DND-41 (cell line): ENCODE data around the gene TSPAN12.

ENCODE experiments used
- ATAC-seq: fragments of 200-7000 bp; cut with Tn5 transposase; 3 replicates; pipeline ENCODE4 v1.9.1; 2021; ENCODE audit warnings: low read depth; ENCODE audit not compliant: insufficient read depth
- DNase-seq: peaks from one replicate; pipeline ENCODE4 v3.0.0-alpha.2; 2020
- H2AFZ ChIP-seq: 2 replicates; pipeline ENCODE4 v1.6.0; 2012; ENCODE audit warnings: low read depth, low read length
- H3K27ac ChIP-seq: 2 replicates; pipeline ENCODE4 v1.5.1; 2012; ENCODE audit warnings: low read length, inconsistent platforms
- H3K27me3 ChIP-seq: fragments of 200-600 bp; sonication (generic); 2 replicates; pipeline ENCODE4 v1.6.0; 2012; ENCODE audit warnings: low read length, mild to moderate bottlenecking, inconsistent platforms; ENCODE audit not compliant: insufficient read depth, poor library complexity
- H3K36me3 ChIP-seq: 2 replicates; pipeline ENCODE4 v1.5.1; 2012; ENCODE audit warnings: low read length, inconsistent platforms; ENCODE audit not compliant: insufficient read depth
- H3K4me1 ChIP-seq: 2 replicates; pipeline ENCODE4 v1.5.1; 2012; ENCODE audit warnings: mild to moderate bottlenecking, low read length; ENCODE audit not compliant: insufficient read depth
- H3K4me2 ChIP-seq: 2 replicates; pipeline ENCODE4 v1.6.0; 2012; ENCODE audit warnings: mild to moderate bottlenecking, moderate library complexity, low read length, inconsistent platforms; ENCODE audit not compliant: insufficient read depth
- H3K4me3 ChIP-seq, 2 experiments: fragments of 200-600 bp in 1 of 2; shearing (Covaris generic) in 1 of 2; 2 replicates each; pipeline ENCODE4 v1.5.1; 2012 to 2016; ENCODE audit warnings: inconsistent platforms in 2 of 2, low read length in 2 of 2, mild to moderate bottlenecking in 2 of 2, low read depth in 1 of 2, moderate library complexity in 1 of 2
- H3K79me2 ChIP-seq: 2 replicates; pipeline ENCODE4 v1.6.0; 2012; ENCODE audit warnings: low read length, inconsistent platforms; ENCODE audit not compliant: insufficient read depth
- H3K9ac ChIP-seq: 2 replicates; pipeline ENCODE4 v1.6.0; 2012; ENCODE audit warnings: low read depth, mild to moderate bottlenecking, inconsistent platforms, low read length, moderate library complexity
- H3K9me3 ChIP-seq: 2 replicates; pipeline ENCODE4 v1.5.1; 2012; ENCODE audit warnings: low read length, moderate library complexity, mild to moderate bottlenecking, inconsistent platforms; ENCODE audit not compliant: insufficient read depth, severe bottlenecking
- H4K20me1 ChIP-seq: 2 replicates; pipeline ENCODE4 v1.6.0; 2012; ENCODE audit warnings: low read length; ENCODE audit not compliant: insufficient read depth
- CTCF ChIP-seq: IDR thresholded peaks from 2 replicates; pipeline ENCODE4 v1.5.1; 2012; ENCODE audit warnings: borderline replicate concordance, low read length, moderate library complexity, mild to moderate bottlenecking; ENCODE audit not compliant: poor library complexity, severe bottlenecking; ENCODE audit errors: extremely low read depth
- EZH2 ChIP-seq: IDR thresholded peaks from 3 replicates; pipeline ENCODE4 v1.6.1; 2012; ENCODE audit warnings: borderline replicate concordance, low read depth, mild to moderate bottlenecking, moderate library complexity, low read length, inconsistent platforms; ENCODE audit not compliant: severe bottlenecking

TSPAN12 gene

DNA sequence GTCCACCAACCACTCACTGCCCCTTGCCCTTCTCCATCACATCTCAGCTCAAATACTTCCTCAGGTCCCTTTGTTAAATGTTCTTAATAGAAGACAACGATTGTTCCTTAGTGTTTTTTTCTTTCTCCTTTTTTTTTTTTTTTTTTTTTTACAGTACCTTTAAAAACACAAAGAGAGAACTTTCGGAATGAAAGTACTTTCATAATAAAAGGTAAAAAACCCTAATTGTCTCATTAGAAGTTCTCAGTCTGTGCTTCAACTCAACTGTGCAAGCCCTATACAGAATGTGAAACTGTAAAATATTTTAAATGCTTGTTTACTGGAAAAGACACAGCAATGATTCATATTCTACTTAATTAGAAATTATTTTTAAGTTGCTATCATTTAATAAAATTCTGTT is 29.4 kb downstream of the TSPAN12 start:
- Histone ChIP-seq H3K27ac (no peak overlapping the region), H3K27me3 (no peaks in the 10 kb centered on the region), H3K36me3 (no peaks in the 10 kb centered on the region), H3K4me1 (no peaks in the 10 kb centered on the region), H2AFZ (no peak overlapping the region), H3K4me3 (no peak overlapping the region), H3K9ac (no peak overlapping the region), H4K20me1 (no peaks in the 10 kb centered on the region), H3K9me3 (no peaks in the 10 kb centered on the region), H3K4me2 (no peak overlapping the region), H3K79me2 (no peaks in the 10 kb centered on the region)
- TF ChIP-seq CTCF: no peak
- no peak for TF ChIP-seq EZH2
- no peak for DNase-seq
- ATAC-seq: no peak

GRCh38 chr7:120827371-120828118 is 30.4 kb downstream of the TSPAN12 start:
- Histone ChIP-seq H3K27ac (no peak overlapping the region), H4K20me1 (no peaks in the 10 kb centered on the region), H3K9me3 (no peaks in the 10 kb centered on the region), H3K36me3 (no peaks in the 10 kb centered on the region), H3K4me1 (no peaks in the 10 kb centered on the region), H3K79me2 (no peaks in the 10 kb centered on the region), H3K9ac (no peak overlapping the region), H3K27me3 (no peaks in the 10 kb centered on the region), H2AFZ (no peak overlapping the region), H3K4me3 (no peak overlapping the region), H3K4me2 (no peak overlapping the region)
- ATAC-seq: no peak
- no peak for DNase-seq
- TF ChIP-seq EZH2 (no peak), CTCF (no peak)

GRCh38 chr7:120825576-120825975 is 32.4 kb downstream of the TSPAN12 start:
- TF ChIP-seq CTCF (no peak), EZH2 (no peak)
- Histone ChIP-seq H3K4me2 (no peak overlapping the region), H3K27me3 (peaks cover under 1% of the 10 kb centered on the region), H3K9me3 (no peaks in the 10 kb centered on the region), H3K4me1 (no peaks in the 10 kb centered on the region), H3K27ac (no peak overlapping the region), H3K79me2 (no peaks in the 10 kb centered on the region), H3K4me3 (no peak overlapping the region), H3K9ac (no peak overlapping the region), H4K20me1 (no peaks in the 10 kb centered on the region), H2AFZ (no peak overlapping the region), H3K36me3 (no peaks in the 10 kb centered on the region)
- DNase-seq (no peak), ATAC-seq (no peak)

- Histone ChIP-seq H4K20me1 (no peaks in the 10 kb centered on the region), H3K27ac (no peak overlapping the region), H3K79me2 (no peaks in the 10 kb centered on the region), H3K4me2 (no peak overlapping the region), H3K4me1 (no peaks in the 10 kb centered on the region), H2AFZ (no peak overlapping the region), H3K27me3 (peaks cover 5% of the 10 kb centered on the region), H3K36me3 (no peaks in the 10 kb centered on the region), H3K9me3 (no peaks in the 10 kb centered on the region), H3K4me3 (no peak overlapping the region), H3K9ac (no peak overlapping the region)
- ATAC-seq: no peak
- no peak for DNase-seq
- TF ChIP-seq CTCF (no peak), EZH2 (no peak)
Observed at GRCh38 chr7:120825152-120825551, 32.8 kb downstream of the TSPAN12 start.
